ENCODE measurements around the gene TEX264.
"Not testable (repeated sequence)": the region's sequence is repeated elsewhere in the genome, so short reads cannot be mapped to it uniquely, and the experiment has no call there.

The TEX264 gene

GRCh38 chr3:51642462-51642861 lies 28.6 kb upstream of the TEX264 start:
- TF ChIP-seq CTCF (IDR thresholded peaks at IDR 0.05; ENCODE audit: borderline replicate concordance, control extremely low read depth, extremely low read depth, insufficient read depth, missing control alignments), result no peak
- in situ Hi-C loops (cut with MboI; ENCODE audit: low sequenced_read_pairs, unreplicated experiment), result no loop called here
- DNase-seq (ENCODE audit: low spot score), result no peak

- DNase-seq (ENCODE audit: low spot score), result no peak
- in situ Hi-C loops (cut with MboI; ENCODE audit: low sequenced_read_pairs, unreplicated experiment), result no loop called here
- TF ChIP-seq CTCF (IDR thresholded peaks at IDR 0.05; ENCODE audit: borderline replicate concordance, control extremely low read depth, extremely low read depth, insufficient read depth, missing control alignments), result no peak
Measured at GRCh38 chr3:51646091-51646490, 25.0 kb upstream of the TEX264 start.

GRCh38 chr3:51652103-51652502 lies 18.9 kb upstream of the TEX264 start:
- in situ Hi-C loops (cut with MboI; ENCODE audit: low sequenced_read_pairs, unreplicated experiment); DNase-seq (ENCODE audit: low spot score): not testable (repeated sequence)

GRCh38 chr3:51653409-51653808 lies 17.6 kb upstream of the TEX264 start:
- in situ Hi-C loops (cut with MboI; ENCODE audit: low sequenced_read_pairs, unreplicated experiment); DNase-seq (ENCODE audit: low spot score): not testable (repeated sequence)

DNA sequence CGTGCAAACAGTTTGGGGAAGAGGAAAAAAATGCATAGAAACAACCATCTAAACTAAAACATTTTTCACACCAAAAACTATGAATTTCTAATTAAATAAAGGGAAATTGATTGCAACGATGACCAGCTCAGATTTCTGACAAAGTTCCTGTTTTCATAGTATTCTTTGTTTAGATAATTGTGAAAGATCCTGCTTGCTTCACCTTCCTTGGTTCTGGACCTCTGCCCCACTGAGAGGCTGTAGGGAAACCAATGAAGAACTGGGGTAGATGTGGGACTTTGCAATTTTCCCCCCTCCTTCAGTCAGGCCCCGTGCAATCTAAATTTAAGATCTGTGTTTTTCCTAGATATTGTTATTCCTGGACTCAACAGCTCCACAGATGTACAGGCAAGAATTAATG lies 13.8 kb upstream of the TEX264 start:
- in situ Hi-C loops (cut with MboI; ENCODE audit: low sequenced_read_pairs, unreplicated experiment), result no loop called here
- no peak for TF ChIP-seq CTCF (IDR thresholded peaks at IDR 0.05; ENCODE audit: borderline replicate concordance, control extremely low read depth, extremely low read depth, insufficient read depth, missing control alignments)
- no peak for DNase-seq (ENCODE audit: low spot score)

DNA sequence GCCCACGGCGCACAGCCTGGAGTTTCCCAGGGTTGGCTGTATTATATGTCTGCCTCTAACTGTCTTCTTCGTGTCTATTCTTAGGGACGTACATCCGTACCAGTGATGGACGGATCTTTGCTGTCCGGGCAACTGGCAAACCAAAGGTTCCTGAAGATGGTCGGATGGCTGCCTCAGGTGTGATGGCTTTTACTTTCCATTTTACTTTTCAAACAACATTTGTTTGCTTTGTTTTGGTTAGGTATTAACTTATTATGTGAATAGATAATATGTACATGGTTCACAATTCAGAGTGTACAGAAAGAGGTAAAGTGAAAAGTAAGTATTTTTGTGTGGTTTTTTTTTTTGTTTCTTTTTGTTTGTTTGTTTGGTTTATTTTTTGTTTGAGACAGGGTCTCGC lies 11.1 kb upstream of the TEX264 start:
- in situ Hi-C loops (cut with MboI; ENCODE audit: low sequenced_read_pairs, unreplicated experiment), result no loop called here
- TF ChIP-seq CTCF (IDR thresholded peaks at IDR 0.05; ENCODE audit: borderline replicate concordance, control extremely low read depth, extremely low read depth, insufficient read depth, missing control alignments), result no peak
- no peak for DNase-seq (ENCODE audit: low spot score)

DNA sequence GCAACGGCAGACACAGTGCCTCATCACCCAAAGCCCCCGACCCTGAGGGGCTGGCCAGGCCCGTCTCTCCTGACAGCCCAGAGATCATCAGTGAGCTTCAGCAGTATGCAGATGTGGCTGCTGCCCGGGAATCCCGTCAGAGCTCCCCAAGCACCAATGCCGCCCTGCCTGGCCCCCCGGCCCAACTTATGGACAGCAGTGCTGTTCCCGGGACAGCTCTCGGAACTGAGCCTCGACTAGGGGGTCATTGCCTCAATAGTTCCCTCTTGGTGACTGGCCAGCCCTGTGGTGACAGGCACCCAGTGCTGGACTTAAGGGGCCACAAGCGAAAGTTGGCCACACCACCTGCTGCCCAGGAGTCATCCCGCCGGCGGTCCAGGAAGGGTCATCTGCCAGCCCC lies 8.6 kb upstream of the TEX264 start:
- in situ Hi-C loops (cut with MboI; ENCODE audit: low sequenced_read_pairs, unreplicated experiment), result no loop called here
- no peak for TF ChIP-seq CTCF (IDR thresholded peaks at IDR 0.05; ENCODE audit: borderline replicate concordance, control extremely low read depth, extremely low read depth, insufficient read depth, missing control alignments)

GRCh38 chr3:51668756-51669155 lies 2.3 kb upstream of the TEX264 start:
- no peak for TF ChIP-seq CTCF (IDR thresholded peaks at IDR 0.05; ENCODE audit: borderline replicate concordance, control extremely low read depth, extremely low read depth, insufficient read depth, missing control alignments)
- DNase-seq (ENCODE audit: low spot score), result no peak
- in situ Hi-C loops (cut with MboI; ENCODE audit: low sequenced_read_pairs, unreplicated experiment), result no loop called here

More for the DNA sequence above, 8.6 kb upstream of the TEX264 start:
- no peak for DNase-seq (ENCODE audit: low spot score)

All from GM13976 (cell line).